ENCODE measurements around the gene ASAP2. TPM values are rescaled to one million over a fixed set of nuclear protein-coding genes. Genes with fewer than 3 reads are reported as not detected.

ASAP2 gene
- polyA plus RNA-seq, 1 experiment, result 30.0 TPM

DNA sequence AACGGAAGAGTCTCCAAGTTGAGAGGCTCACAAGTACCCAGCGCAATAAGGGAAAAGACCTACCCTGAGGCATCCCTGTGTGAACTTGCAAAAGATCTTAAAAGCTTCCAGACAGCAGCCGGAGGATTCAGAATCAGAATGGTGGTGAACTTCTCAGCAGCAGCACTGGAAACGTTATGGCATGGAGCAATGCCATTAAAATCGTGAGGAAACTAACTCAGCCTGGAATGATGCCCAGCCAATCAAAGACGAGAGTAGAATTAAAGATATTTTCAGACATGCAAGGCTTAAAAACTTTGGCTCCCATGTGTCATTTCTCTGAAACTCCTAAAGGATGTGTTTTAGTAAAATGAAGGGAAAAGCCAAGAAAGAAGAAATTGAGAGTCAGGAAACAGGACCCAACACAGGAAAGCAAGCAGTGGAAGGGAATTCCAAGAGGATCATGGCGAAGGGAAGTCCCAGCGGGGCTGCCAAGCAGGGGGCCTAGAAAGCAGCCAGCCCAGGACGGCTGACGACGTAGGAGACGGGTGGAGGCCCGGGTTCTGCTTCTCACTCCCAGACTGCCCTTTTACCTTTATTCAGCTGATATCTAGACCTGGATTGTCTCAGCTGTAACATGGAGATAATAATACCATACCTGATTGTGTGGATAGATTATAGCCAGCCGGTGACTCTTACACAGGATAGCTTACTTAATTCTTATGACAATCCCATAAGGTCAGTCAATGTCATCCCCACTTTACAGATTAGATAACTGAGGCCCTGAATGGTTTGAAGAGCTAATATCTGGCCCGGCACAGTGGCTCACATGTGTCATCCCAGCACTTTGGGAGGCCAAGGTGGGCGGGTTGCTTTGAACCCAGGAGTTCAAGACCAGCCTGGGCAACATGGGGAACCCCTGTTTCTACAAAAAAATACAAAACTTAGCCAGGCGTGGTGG is 92.8 kb downstream of the ASAP2 start:
- H3K27me3 ChIP-seq (ENCODE audit: control insufficient read depth, insufficient read depth, low read length), result no peaks in the 10 kb centered on the region
- POLR2A ChIA-PET, result no interaction called here
- no peak overlapping the region for H3K4me3 ChIP-seq (ENCODE audit: low read depth, low read length)
- no peak overlapping the region for H3K27ac ChIP-seq (ENCODE audit: low read depth, low read length)
- no peaks in the 10 kb centered on the region; the same call in 1 of the 2 replicates for H3K9me3 ChIP-seq (ENCODE audit: control insufficient read depth, insufficient read depth, low read length)
- CTCF ChIA-PET, result no interaction called here
- TF ChIP-seq, protein P1, sequence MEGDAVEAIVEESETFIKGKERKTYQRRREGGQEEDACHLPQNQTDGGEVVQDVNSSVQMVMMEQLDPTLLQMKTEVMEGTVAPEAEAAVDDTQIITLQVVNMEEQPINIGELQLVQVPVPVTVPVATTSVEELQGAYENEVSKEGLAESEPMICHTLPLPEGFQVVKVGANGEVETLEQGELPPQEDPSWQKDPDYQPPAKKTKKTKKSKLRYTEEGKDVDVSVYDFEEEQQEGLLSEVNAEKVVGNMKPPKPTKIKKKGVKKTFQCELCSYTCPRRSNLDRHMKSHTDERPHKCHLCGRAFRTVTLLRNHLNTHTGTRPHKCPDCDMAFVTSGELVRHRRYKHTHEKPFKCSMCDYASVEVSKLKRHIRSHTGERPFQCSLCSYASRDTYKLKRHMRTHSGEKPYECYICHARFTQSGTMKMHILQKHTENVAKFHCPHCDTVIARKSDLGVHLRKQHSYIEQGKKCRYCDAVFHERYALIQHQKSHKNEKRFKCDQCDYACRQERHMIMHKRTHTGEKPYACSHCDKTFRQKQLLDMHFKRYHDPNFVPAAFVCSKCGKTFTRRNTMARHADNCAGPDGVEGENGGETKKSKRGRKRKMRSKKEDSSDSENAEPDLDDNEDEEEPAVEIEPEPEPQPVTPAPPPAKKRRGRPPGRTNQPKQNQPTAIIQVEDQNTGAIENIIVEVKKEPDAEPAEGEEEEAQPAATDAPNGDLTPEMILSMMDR (IDR thresholded peaks at IDR 0.05; ENCODE audit: low read depth, low read length), result no peak
- no peak for DNase-seq (ENCODE audit: low read depth, low spot score)

DNA sequence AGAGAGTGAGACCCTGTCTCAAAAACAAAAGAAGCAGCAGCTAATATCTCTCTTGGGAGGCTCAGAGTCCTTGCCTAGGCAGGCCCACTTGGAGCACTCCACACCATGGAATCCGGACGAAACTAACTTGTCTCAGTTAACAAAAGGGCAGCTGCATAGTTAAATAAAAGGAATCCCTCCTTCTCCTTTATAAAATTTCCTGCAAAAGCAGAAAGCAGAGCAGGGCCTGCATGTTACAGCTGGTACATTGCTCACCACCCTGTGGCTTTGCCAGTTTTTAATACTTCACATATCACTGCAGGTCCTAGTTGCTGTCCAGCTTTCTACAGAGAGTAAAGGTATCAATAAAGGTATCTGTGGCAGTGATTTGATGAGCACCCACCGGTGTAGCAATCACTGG is 93.6 kb downstream of the ASAP2 start:
- H3K27ac ChIP-seq (ENCODE audit: low read depth, low read length), result no peak overlapping the region
- CTCF ChIA-PET, result no interaction called here
- POLR2A ChIA-PET, result no interaction called here

GRCh38 chr2:9300829-9301453 is 94.3 kb downstream of the ASAP2 start:
- CTCF ChIA-PET, result no interaction called here
- DNase-seq (ENCODE audit: low read depth, low spot score), result no peak
- H3K27me3 ChIP-seq (ENCODE audit: control insufficient read depth, insufficient read depth, low read length), result no peaks in the 10 kb centered on the region
- H3K27ac ChIP-seq (ENCODE audit: low read depth, low read length), result no peak overlapping the region
- H3K9me3 ChIP-seq (ENCODE audit: control insufficient read depth, insufficient read depth, low read length), result no peaks in the 10 kb centered on the region; the same call in 1 of the 2 replicates
- no peak overlapping the region for H3K4me3 ChIP-seq (ENCODE audit: low read depth, low read length)
- POLR2A ChIA-PET, result no interaction called here
- TF ChIP-seq, protein P1 (IDR thresholded peaks at IDR 0.05; ENCODE audit: low read depth, low read length), result no peak

More for the DNA sequence above, 93.6 kb downstream of the ASAP2 start:
- no peak for DNase-seq (ENCODE audit: low read depth, low spot score)
- Histone ChIP-seq H3K9me3 (ENCODE audit: control insufficient read depth, insufficient read depth, low read length) (no peaks in the 10 kb centered on the region; the same call in 1 of the 2 replicates), H3K27me3 (ENCODE audit: control insufficient read depth, insufficient read depth, low read length) (no peaks in the 10 kb centered on the region), H3K4me3 (ENCODE audit: low read depth, low read length) (no peak overlapping the region)
- TF ChIP-seq, protein P1 (IDR thresholded peaks at IDR 0.05; ENCODE audit: low read depth, low read length), result no peak

GRCh38 chr2:9302755-9303154 is 96.1 kb downstream of the ASAP2 start:
- Histone ChIP-seq H3K4me3 (ENCODE audit: low read depth, low read length) (no peak overlapping the region), H3K9me3 (ENCODE audit: control insufficient read depth, insufficient read depth, low read length) (no peaks in the 10 kb centered on the region; the same call in 1 of the 2 replicates), H3K27ac (ENCODE audit: low read depth, low read length) (no peak overlapping the region), H3K27me3 (ENCODE audit: control insufficient read depth, insufficient read depth, low read length) (no peaks in the 10 kb centered on the region)
- TF ChIP-seq, protein P1 (IDR thresholded peaks at IDR 0.05; ENCODE audit: low read depth, low read length), result no peak
- ChIA-PET POLR2A (no interaction called here), CTCF (no interaction called here)
- no peak for DNase-seq (ENCODE audit: low read depth, low spot score)
